ENCODE results near the gene SEMG1.

DNA sequence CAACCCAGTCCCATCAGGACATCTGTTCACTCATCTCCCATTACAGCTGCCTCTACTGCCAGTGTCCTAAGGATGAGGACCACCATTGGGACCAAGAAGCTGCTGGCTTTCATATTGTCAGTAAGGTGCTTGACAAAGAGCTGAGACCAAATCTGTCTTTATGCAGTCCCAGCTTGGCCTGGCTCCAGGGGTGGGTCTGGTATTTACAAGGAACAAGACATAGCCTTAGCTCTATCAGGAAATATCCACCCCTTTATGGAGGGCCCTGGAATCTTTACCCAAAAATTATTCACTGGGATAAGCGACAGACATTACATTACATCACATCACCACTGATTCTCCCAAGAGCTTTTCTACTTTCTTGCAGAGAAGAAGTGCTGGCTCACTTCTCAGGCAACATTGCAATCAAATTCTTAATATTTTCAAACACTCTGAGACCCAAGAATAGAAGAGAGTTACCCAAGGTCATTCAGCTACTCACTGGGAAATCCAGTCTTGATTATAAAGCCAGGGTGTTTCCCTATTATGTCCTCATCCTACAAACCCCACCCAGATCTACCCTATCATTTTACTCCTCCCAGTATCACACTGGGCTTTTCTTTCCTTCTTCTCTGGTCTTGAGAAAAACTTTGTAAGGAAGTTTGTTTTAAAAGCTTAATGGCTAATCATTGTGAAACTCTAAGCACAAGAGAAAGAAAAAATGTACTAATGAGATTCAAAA, 43.6 kb upstream of the SEMG1 start:
- no peak for TF ChIP-seq POLR2AphosphoS5 (IDR thresholded peaks at IDR 0.05)
- TF ChIP-seq CTCF (IDR thresholded peaks at IDR 0.05) = no peak
- no peak for TF ChIP-seq POLR2A (IDR thresholded peaks at IDR 0.05)

Data from upper lobe of left lung (tissue), 4 donors.